Heart right ventricle (tissue), 16 donors: ENCODE measurements around the gene DYSF. TPM values are rescaled to one million over a fixed set of nuclear protein-coding genes. Genes with fewer than 3 reads are reported as not detected.

ENCODE experiments used
- ATAC-seq, 8 donors: fragments of 200-7000 bp; cut with Tn5 transposase; one replicate each; pipeline ENCODE4 v1.9.1; 2020; ENCODE audit warnings: mild to moderate bottlenecking in 8 of 8, moderate library complexity in 8 of 8, moderate number of reproducible peaks in 1 of 8
- DNase-seq, 2 donors: peaks; one replicate each; pipeline ENCODE4 v3.0.0-alpha.2; 2020
- H3K27ac ChIP-seq, 10 donors: fragments of 200-600 bp; sonication (generic) in 2 of 10; one replicate each; pipeline versions ENCODE4 v1.5.0 to v1.8.0; 2020 to 2022; ENCODE audit warnings: mild to moderate bottlenecking in 3 of 10
- H3K27me3 ChIP-seq, 7 donors: fragments of 200-600 bp; one replicate each; pipeline ENCODE4 v1.8.0; 2021 to 2022; ENCODE audit warnings: mild to moderate bottlenecking in 2 of 7
- H3K36me3 ChIP-seq, 9 donors: fragments of 200-600 bp; sonication (generic) in 1 of 9; one replicate each; pipeline versions ENCODE4 v1.5.0 to v1.8.0; 2020 to 2022; ENCODE audit warnings: mild to moderate bottlenecking in 2 of 9
- H3K4me1 ChIP-seq, 9 donors: fragments of 200-600 bp; sonication (generic) in 1 of 9; one replicate each; pipeline versions ENCODE4 v1.5.0 to v1.8.0; 2020 to 2022; ENCODE audit warnings: mild to moderate bottlenecking in 4 of 9
- H3K4me3 ChIP-seq, 10 donors: fragments of 200-600 bp; sonication (generic) in 2 of 10; one replicate each; pipeline versions ENCODE4 v1.5.0 to v1.8.0; 2020 to 2022; ENCODE audit warnings: mild to moderate bottlenecking in 7 of 10, moderate library complexity in 2 of 10
- H3K9me3 ChIP-seq, 11 donors: fragments of 200-600 bp in 10 of 11; sonication (generic) in 2 of 11; one replicate each; pipeline versions ENCODE4 v1.5.0 to v1.8.0; 2013 to 2022; ENCODE audit warnings: mild to moderate bottlenecking in 2 of 11, control low read depth in 1 of 11, moderate library complexity in 1 of 11
- CTCF ChIP-seq, 9 donors: fragments of 200-600 bp; sonication (generic) in 2 of 9; IDR thresholded peaks; one replicate each; pipeline versions ENCODE4 v1.5.0 to v1.8.0; 2021 to 2022; ENCODE audit warnings: antibody characterized with exemption in 9 of 9, mild to moderate bottlenecking in 5 of 9, moderate library complexity in 1 of 9
- WGBS, 2 donors: extraction: QIAGEN DNeasy Blood & Tissue Kit; methylation state at CpG; one replicate each; pipeline ENCODE4 v1.1.7; 2013; ENCODE audit warnings: inconsistent platforms in 1 of 2; 5-methylcytosine and 5-hydroxymethylcytosine counted together
- intact Hi-C, 10 donors: fragments of 100-400 bp; cut with DNase I; formaldehyde crosslinking; loops; one replicate each; pipeline versions ENCODE4 v1.11.1 to v1.14.2; 2022
- polyA plus RNA-seq, 2 donors: library from polyadenylated mRNA; stranded (reverse); fragments of 200-250 nt; gene quantifications; one replicate each; pipeline ENCODE4 v1.2.3, GENCODE V29; 2013
- total RNA-seq, 10 donors: library from RNA; stranded (reverse); fragmentation: NEBNext Ultra II Directional in 3 of 10; extraction: Animal tissue kit (Norgen Biotek cat#: 25700) in 3 of 10; gene quantifications; one replicate each; pipeline versions ENCODE4 v1.2.1 to v1.2.4, GENCODE V29; 2021 to 2023
- donor health status: Arrhythmogenic right ventricular cardiomyopathy.
- donor health status: ischemic (EF 13 %, LVEDD 7.1; RV severe dilation, severe dysfunction).
- donor health status: healthy with polysubstance abuse.
- donor health status: DM: no; HTN: yes; CAD: no.
- donor health status: DM: no; HTN: no; CAD: no.
- donor health status: ischemic (EF 25% LVEDD 6.9; RV normal size, moderate dysfunction).
- donor health status: ischemic (EF 25% LVEDD 5.7; RV mildly dilated, moderate dysfunction).
- donor health status: healthy.
- donor health status: DM: yes; HTN: yes; CAD: no.
- donor health status: Ischemic cardiomyopathy.
- donor health status: ischemic (EF 35%, LVEDD 5.7; RV mildly dilated, moderate dysfunction).
- donor health status: nonischemic (EF 11% LVEDD 7.7; RV severe dilation, severe dysfunction).
- donor health status: DM: yes; HTN: yes; CAD: no.
- donor health status: PGD.
- donor health status: ischemic (EF 29% LVEDD 5.4; RV normal size, mild dysfunction).
- donor health status: nonischemic (EF 23%, LVEDD 6.1; RV moderate dilation, normal function).

Gene DYSF
- total and polyA plus RNA-seq, 12 donors, result 20.6 to 100 (median 64.8) TPM

- H3K4me3 ChIP-seq, result no peak overlapping the region
- peaks cover 0 to 19% (median 6%) of the 10 kb centered on the region in 11 donors for H3K9me3 ChIP-seq
- WGBS, 2 donors, result 97 to 98% methylated on average over 3 of the region's 3 CpGs
- no peaks in the 10 kb centered on the region for H3K27me3 ChIP-seq
- ATAC-seq (no peak), DNase-seq (no peak)
- intact Hi-C loops, result no loop called here
- no peak overlapping the region for H3K27ac ChIP-seq
- H3K4me1 ChIP-seq, result peaks cover 0 to 8% (median 0%) of the 10 kb centered on the region in 9 donors
- no peak for TF ChIP-seq CTCF (IDR thresholded peaks at IDR 0.05)
- H3K36me3 ChIP-seq, result peaks cover 0 to 67% (median 15%) of the 10 kb centered on the region in 9 donors
Measured at GRCh38 chr2:71658771-71659170, 205.4 kb downstream of the DYSF start.

GRCh38 chr2:71659868-71660518, 206.6 kb downstream of the DYSF start:
- peaks cover 0 to 19% (median 6%) of the 10 kb centered on the region in 11 donors for H3K9me3 ChIP-seq
- ATAC-seq (peak in 1 of 8 donors; percentile 37), DNase-seq (no peak)
- WGBS, 2 donors, result 71 to 78% methylated on average over 5 of the region's 5 CpGs
- intact Hi-C loops, result no loop called here
- no peak overlapping the region for H3K27ac ChIP-seq
- H3K36me3 ChIP-seq, result peaks cover 0 to 78% (median 21%) of the 10 kb centered on the region in 9 donors
- TF ChIP-seq CTCF (IDR thresholded peaks at IDR 0.05), result no peak
- H3K4me3 ChIP-seq, result no peak overlapping the region
- H3K27me3 ChIP-seq, result no peaks in the 10 kb centered on the region
- peaks cover 0 to 8% (median 0%) of the 10 kb centered on the region in 9 donors for H3K4me1 ChIP-seq

DNA sequence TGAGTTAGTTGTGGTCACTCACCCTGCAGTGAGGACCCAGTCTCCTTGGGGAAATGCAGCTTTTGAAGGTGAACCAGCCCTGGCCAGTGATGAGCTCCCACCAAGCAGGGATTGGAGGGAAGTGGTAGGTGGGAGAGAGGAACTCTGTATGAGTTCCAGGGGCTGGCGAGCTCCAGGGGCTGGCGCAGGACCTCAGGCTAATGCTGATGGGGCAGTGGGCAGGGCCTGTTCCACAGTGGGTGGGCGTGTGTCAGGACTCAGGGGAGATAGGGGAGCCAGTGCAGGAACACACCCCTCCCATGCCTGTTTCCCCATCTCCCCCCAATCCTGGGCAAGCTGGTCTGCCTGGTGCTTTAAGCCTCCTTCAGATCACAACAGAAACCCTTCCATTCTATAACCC, 208.4 kb downstream of the DYSF start:
- peak in 1 of 8 donors; percentile 22 for ATAC-seq
- intact Hi-C loops, result no loop called here
- Histone ChIP-seq H3K27ac (no peak overlapping the region), H3K9me3 (peaks cover 0 to 19% (median 6%) of the 10 kb centered on the region in 11 donors), H3K4me1 (peaks cover 0 to 22% (median 0%) of the 10 kb centered on the region in 9 donors), H3K4me3 (no peak overlapping the region), H3K36me3 (peaks cover 0 to 87% (median 21%) of the 10 kb centered on the region in 9 donors), H3K27me3 (no peaks in the 10 kb centered on the region)
- no peak for DNase-seq
- no peak for TF ChIP-seq CTCF (IDR thresholded peaks at IDR 0.05)
- 78 to 100% methylated on average over 2 to 3 of the region's 3 CpGs for WGBS, 2 donors

GRCh38 chr2:71662665-71663394, 209.5 kb downstream of the DYSF start:
- WGBS, 2 donors, result 75 to 86% methylated on average over 18 of the region's 18 CpGs
- H3K27me3 ChIP-seq, result no peaks in the 10 kb centered on the region
- H3K27ac ChIP-seq, result no peak overlapping the region
- peaks cover 0 to 22% (median 0%) of the 10 kb centered on the region in 9 donors for H3K4me1 ChIP-seq
- H3K4me3 ChIP-seq, result no peak overlapping the region
- peaks cover 0 to 88% (median 21%) of the 10 kb centered on the region in 9 donors for H3K36me3 ChIP-seq
- intact Hi-C loops, result no loop called here
- H3K9me3 ChIP-seq, result peaks cover 0 to 14% (median 4%) of the 10 kb centered on the region in 11 donors
- TF ChIP-seq CTCF (IDR thresholded peaks at IDR 0.05), result no peak
- DNase-seq (no peak), ATAC-seq (no peak)
